HEK293 (cell line): ENCODE results near the gene CADM1.

Source experiments
- CTCF ChIA-PET: fragments of 350-600 bp; formaldehyde crosslinking; extraction: SDS; loops from one replicate; lab custom pipeline; 2021; ENCODE audit warnings: antibody characterized with exemption; lab: Yijun Ruan, JAX
- POLR2A ChIA-PET: fragments of 300-600 bp; formaldehyde crosslinking; extraction: SDS; loops from one replicate; lab custom pipeline; 2020; ENCODE audit warnings: antibody characterized with exemption, inconsistent platforms; lab: Yijun Ruan, JAX
- H3K27ac ChIP-seq: fragments of 200-500 bp; sonication (Bioruptor generic); 2 replicates; pipeline ENCODE4 v1.5.1; 2014; ENCODE audit warnings: low read depth, low read length, control low read depth, inconsistent platforms; ENCODE audit errors: extremely low read depth
- H3K36me3 ChIP-seq, 2 experiments: fragments of 200-500 bp in 1 of 2; sonication (Bioruptor generic) in 1 of 2; 1 replicate in 1 of 2; 2 replicates in 1 of 2; pipeline ENCODE4 v1.5.1; 2014 to 2017; ENCODE audit warnings: inconsistent platforms in 2 of 2, low read length in 2 of 2; ENCODE audit not compliant: control insufficient read depth in 2 of 2, insufficient read depth in 1 of 2
- H3K4me1 ChIP-seq: fragments of 200-500 bp; sonication (Bioruptor generic); 2 replicates; pipeline ENCODE4 v1.5.1; 2014; ENCODE audit warnings: mild to moderate bottlenecking, low read length, inconsistent platforms; ENCODE audit not compliant: control insufficient read depth, insufficient read depth
- H3K4me3 ChIP-seq: 2 replicates; pipeline ENCODE4 v1.5.1; 2011; ENCODE audit warnings: low read depth, mild to moderate bottlenecking, control low read depth, low read length, moderate library complexity
- H3K9me3 ChIP-seq: fragments of 200-500 bp; sonication (Bioruptor generic); 2 replicates; pipeline ENCODE4 v1.5.1; 2014; ENCODE audit warnings: low read depth, low read length, inconsistent platforms; ENCODE audit not compliant: control insufficient read depth, insufficient read depth
- BCL11B ChIP-seq: fragments of 450-650 bp; formaldehyde crosslinking; IDR thresholded peaks from 2 replicates; pipeline ENCODE4 v1.5.1; 2016; ENCODE audit warnings: low read depth, missing biosample characterization, missing genetic modification characterization
- FEZF1 ChIP-seq: fragments of 450-650 bp; formaldehyde crosslinking; IDR thresholded peaks from 2 replicates; pipeline ENCODE4 v1.5.1; 2016; ENCODE audit warnings: missing biosample characterization, missing genetic modification characterization
- OSR2 ChIP-seq: fragments of 450-650 bp; formaldehyde crosslinking; IDR thresholded peaks from 2 replicates; pipeline ENCODE4 v1.5.1; 2016; ENCODE audit warnings: missing biosample characterization, missing genetic modification characterization
- ZNF174 ChIP-seq: fragments of 450-650 bp; formaldehyde crosslinking; IDR thresholded peaks from 2 replicates; pipeline ENCODE4 v1.5.0; 2017; ENCODE audit warnings: missing biosample characterization, mild to moderate bottlenecking, missing genetic modification characterization
- ZNF175 ChIP-seq: fragments of 450-650 bp; formaldehyde crosslinking; IDR thresholded peaks from 2 replicates; pipeline ENCODE4 v1.5.1; 2016; ENCODE audit warnings: missing biosample characterization, missing genetic modification characterization
- ZNF394 ChIP-seq: fragments of 450-650 bp; formaldehyde crosslinking; IDR thresholded peaks from 2 replicates; pipeline ENCODE4 v1.5.1; 2016; ENCODE audit warnings: missing biosample characterization, missing genetic modification characterization, mild to moderate bottlenecking, moderate library complexity, borderline replicate concordance
- ZNF473 ChIP-seq: fragments of 450-650 bp; formaldehyde crosslinking; IDR thresholded peaks from 2 replicates; pipeline ENCODE4 v1.5.1; 2017; ENCODE audit warnings: missing biosample characterization, missing genetic modification characterization
- ZNF521 ChIP-seq: fragments of 450-650 bp; formaldehyde crosslinking; IDR thresholded peaks from 2 replicates; pipeline ENCODE4 v1.5.1; 2017; ENCODE audit warnings: missing biosample characterization, mild to moderate bottlenecking, missing genetic modification characterization
- ZNF555 ChIP-seq: fragments of 450-650 bp; formaldehyde crosslinking; conservative IDR thresholded peaks from 2 replicates; pipeline ENCODE4 v1.5.1; 2017; ENCODE audit warnings: missing biosample characterization, mild to moderate bottlenecking, missing genetic modification characterization, inconsistent platforms
- ZNF561 ChIP-seq: fragments of 450-650 bp; IDR thresholded peaks from 2 replicates; pipeline ENCODE4 v1.5.1; 2018; ENCODE audit warnings: missing biosample characterization, missing genetic modification characterization, borderline replicate concordance
- ZNF585B ChIP-seq: fragments of 450-650 bp; formaldehyde crosslinking; IDR thresholded peaks from 2 replicates; pipeline ENCODE4 v1.5.1; 2016; ENCODE audit warnings: missing biosample characterization, missing genetic modification characterization
- ZNF621 ChIP-seq: fragments of 450-650 bp; formaldehyde crosslinking; IDR thresholded peaks from 2 replicates; pipeline ENCODE4 v1.5.1; 2017; ENCODE audit warnings: missing biosample characterization, missing genetic modification characterization
- ZXDB ChIP-seq: fragments of 450-650 bp; formaldehyde crosslinking; IDR thresholded peaks from 2 replicates; pipeline ENCODE4 v1.5.1; 2016; ENCODE audit warnings: missing biosample characterization, missing genetic modification characterization
- TF ChIP-seq, protein P1 (sequence below): fragments of 450-650 bp; formaldehyde crosslinking; IDR thresholded peaks from 2 replicates; pipeline ENCODE4 v1.5.1; 2017; ENCODE audit warnings: missing biosample characterization, missing genetic modification characterization
- TF ChIP-seq, protein P2 (sequence below): fragments of 450-650 bp; formaldehyde crosslinking; IDR thresholded peaks from 2 replicates; pipeline ENCODE4 v1.5.1; 2017; ENCODE audit warnings: missing biosample characterization, mild to moderate bottlenecking, missing genetic modification characterization, moderate library complexity
- TF ChIP-seq, protein P3 (sequence below): fragments of 450-650 bp; formaldehyde crosslinking; IDR thresholded peaks from 2 replicates; pipeline ENCODE4 v1.5.1; 2016; ENCODE audit warnings: missing biosample characterization, missing genetic modification characterization, borderline replicate concordance

Gene CADM1

DNA sequence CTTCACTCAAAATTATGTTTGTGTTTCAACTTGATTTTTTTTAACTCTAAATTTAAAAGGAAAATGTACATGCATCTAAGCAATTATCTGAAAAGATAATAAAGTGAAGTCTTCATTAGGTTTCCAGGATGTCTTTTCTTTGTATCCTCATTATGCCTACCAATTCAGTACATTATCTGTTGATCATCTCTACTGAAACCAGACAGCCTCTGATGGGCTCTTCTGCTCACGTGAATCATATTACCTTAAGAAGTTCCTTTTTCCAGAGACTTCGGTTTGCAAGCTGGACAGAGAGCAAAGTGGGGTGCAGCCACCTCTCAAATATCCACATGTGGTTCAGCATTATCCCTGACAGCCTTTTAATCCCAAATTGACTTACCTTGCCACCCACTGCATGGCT is 158.4 kb downstream of the CADM1 start:
- CTCF ChIA-PET, result no interaction called here
- POLR2A ChIA-PET, result no interaction called here
- no peaks in the 10 kb centered on the region for H3K36me3 ChIP-seq
- H3K4me1 ChIP-seq, result peaks cover 6% of the 10 kb centered on the region; the same call in 1 of the 2 replicates
- TF ChIP-seq OSR2 (tag by site-specific recombination), result no peak
- no peak for TF ChIP-seq FEZF1 (tag by site-specific recombination)
- TF ChIP-seq ZNF174 (tag by site-specific recombination), result no peak
- no peak for TF ChIP-seq ZNF555
- H3K9me3 ChIP-seq, result no peaks in the 10 kb centered on the region
- H3K27ac ChIP-seq, result no peak overlapping the region
- no peak overlapping the region for H3K4me3 ChIP-seq

DNA sequence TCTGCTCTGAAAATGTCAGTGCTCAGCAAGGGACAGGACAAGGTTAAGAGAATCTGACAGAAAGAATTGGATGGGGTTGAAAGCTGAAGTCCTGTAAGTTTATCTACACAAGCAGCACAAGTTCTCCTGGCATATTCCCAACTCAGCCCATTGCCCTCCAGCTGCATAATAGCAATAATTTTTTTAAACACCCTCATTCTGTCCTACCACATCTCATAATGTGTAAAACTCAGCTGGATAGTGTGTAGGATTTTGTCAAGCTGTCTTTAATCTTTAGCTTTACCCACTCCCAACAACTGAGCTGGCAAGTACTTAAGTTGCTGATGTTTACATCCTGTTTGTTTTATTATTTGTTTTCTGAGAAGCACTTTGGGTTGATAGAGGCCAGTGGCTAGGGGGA is 158.9 kb downstream of the CADM1 start:
- Histone ChIP-seq H3K4me1 (peaks cover 6% of the 10 kb centered on the region; the same call in 1 of the 2 replicates), H3K36me3 (no peaks in the 10 kb centered on the region), H3K9me3 (no peaks in the 10 kb centered on the region), H3K27ac (no peak overlapping the region), H3K4me3 (no peak overlapping the region)
- TF ChIP-seq ZNF175 (no peak), ZNF561 (no peak), ZNF521 (tag by site-specific recombination) (no peak), ZNF621 (tag by site-specific recombination) (no peak), ZNF394 (tag by site-specific recombination) (no peak), ZNF555 (no peak), ZNF585B (tag by site-specific recombination) (no peak)
- TF ChIP-seq, protein P1, sequence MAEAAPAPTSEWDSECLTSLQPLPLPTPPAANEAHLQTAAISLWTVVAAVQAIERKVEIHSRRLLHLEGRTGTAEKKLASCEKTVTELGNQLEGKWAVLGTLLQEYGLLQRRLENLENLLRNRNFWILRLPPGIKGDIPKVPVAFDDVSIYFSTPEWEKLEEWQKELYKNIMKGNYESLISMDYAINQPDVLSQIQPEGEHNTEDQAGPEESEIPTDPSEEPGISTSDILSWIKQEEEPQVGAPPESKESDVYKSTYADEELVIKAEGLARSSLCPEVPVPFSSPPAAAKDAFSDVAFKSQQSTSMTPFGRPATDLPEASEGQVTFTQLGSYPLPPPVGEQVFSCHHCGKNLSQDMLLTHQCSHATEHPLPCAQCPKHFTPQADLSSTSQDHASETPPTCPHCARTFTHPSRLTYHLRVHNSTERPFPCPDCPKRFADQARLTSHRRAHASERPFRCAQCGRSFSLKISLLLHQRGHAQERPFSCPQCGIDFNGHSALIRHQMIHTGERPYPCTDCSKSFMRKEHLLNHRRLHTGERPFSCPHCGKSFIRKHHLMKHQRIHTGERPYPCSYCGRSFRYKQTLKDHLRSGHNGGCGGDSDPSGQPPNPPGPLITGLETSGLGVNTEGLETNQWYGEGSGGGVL (tag by site-specific recombination), result no peak
- ChIA-PET CTCF (interaction anchor here (0.7 kb wide), 1 partner anchor 10 kb away, joined by 4 read pairs; no protein-coding TSS in a partner anchor), POLR2A (no interaction called here)

DNA sequence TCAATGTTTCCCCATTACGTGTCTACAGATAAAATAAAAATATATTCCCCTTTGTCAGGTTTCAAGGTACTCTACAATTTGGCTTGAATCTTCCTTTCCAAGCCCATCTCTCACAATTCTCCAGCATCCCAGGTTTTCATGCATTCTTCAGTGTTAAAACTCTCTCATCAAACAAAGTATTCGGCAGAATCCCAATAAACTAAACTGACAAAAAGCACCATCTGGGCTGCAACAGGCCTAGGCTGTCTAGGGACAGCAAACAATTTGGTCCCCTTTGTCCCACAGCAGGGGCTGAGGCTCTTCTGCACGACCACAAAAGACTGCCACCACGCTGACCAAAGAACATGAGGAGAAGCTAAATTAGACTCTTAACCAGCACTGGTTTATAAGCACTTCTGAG is 159.4 kb downstream of the CADM1 start:
- ChIA-PET CTCF (interaction anchor here (0.7 kb wide), 1 partner anchor 9 kb away, joined by 4 read pairs; no protein-coding TSS in a partner anchor), POLR2A (no interaction called here)
- H3K9me3 ChIP-seq, result no peaks in the 10 kb centered on the region
- TF ChIP-seq, protein P2, sequence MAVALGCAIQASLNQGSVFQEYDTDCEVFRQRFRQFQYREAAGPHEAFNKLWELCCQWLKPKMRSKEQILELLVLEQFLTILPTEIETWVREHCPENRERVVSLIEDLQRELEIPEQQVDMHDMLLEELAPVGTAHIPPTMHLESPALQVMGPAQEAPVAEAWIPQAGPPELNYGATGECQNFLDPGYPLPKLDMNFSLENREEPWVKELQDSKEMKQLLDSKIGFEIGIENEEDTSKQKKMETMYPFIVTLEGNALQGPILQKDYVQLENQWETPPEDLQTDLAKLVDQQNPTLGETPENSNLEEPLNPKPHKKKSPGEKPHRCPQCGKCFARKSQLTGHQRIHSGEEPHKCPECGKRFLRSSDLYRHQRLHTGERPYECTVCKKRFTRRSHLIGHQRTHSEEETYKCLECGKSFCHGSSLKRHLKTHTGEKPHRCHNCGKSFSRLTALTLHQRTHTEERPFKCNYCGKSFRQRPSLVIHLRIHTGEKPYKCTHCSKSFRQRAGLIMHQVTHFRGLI (tag by site-specific recombination), result no peak
- TF ChIP-seq ZXDB (tag by site-specific recombination) (no peak), ZNF175 (no peak), ZNF473 (tag by site-specific recombination) (no peak), BCL11B (tag by site-specific recombination) (no peak)
- TF ChIP-seq, protein P3, sequence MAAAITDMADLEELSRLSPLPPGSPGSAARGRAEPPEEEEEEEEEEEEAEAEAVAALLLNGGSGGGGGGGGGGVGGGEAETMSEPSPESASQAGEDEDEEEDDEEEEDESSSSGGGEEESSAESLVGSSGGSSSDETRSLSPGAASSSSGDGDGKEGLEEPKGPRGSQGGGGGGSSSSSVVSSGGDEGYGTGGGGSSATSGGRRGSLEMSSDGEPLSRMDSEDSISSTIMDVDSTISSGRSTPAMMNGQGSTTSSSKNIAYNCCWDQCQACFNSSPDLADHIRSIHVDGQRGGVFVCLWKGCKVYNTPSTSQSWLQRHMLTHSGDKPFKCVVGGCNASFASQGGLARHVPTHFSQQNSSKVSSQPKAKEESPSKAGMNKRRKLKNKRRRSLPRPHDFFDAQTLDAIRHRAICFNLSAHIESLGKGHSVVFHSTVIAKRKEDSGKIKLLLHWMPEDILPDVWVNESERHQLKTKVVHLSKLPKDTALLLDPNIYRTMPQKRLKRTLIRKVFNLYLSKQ, result no peak
- no peak overlapping the region for H3K4me3 ChIP-seq
- H3K4me1 ChIP-seq, result peaks cover 6% of the 10 kb centered on the region; the same call in 1 of the 2 replicates
- no peaks in the 10 kb centered on the region for H3K36me3 ChIP-seq
- no peak overlapping the region for H3K27ac ChIP-seq
